ENCODE results near the gene PAQR8.
"Not testable (repeated sequence)": the region's sequence is repeated elsewhere in the genome, so short reads cannot be mapped to it uniquely, and the experiment has no call there.

Gene PAQR8

DNA sequence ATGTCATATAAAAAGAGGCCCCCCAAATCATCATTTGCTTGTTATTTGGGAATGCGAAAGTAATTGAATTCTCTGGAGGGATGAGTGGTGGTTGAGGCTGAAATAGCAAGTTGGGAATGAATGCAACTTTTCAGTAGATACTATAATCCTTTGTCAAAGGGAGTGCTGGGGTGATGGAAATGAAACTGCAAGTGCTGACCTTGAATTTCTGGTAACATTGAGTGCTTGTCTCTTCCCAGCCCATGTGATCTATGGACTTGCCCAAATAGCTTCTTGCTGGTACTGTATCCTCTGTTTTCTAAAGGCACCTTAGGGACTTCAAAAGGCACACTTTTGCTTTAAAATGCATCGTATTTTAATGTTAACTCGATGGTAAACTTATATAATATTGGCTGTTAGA lies 14.8 kb downstream of the PAQR8 start:
- DNase-seq (ENCODE audit: low read depth in 2 of 2), result no peak

GRCh38 chr6:52377538-52378221 lies 15.7 kb downstream of the PAQR8 start:
- DNase-seq (ENCODE audit: low read depth in 2 of 2), result no peak

DNA sequence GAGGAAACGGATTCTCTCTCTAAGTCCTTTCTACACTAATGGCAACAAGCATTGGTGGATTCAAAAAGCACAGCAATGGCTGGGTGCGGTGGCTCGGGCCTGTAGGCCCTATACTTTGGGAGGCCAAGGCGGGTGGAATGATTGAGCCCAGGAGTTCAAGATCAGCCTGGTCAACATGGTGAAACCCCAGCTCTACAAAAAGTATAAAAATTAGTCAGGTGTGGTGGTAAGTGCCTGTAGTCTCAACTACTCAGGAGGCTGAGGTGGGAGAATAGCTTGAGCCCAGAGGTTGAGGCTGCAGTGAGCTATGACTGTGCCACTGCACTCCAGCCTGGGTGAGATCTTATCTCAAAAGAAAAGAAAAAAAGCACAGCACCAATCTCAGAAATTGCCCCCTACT lies 19.3 kb downstream of the PAQR8 start:
- DNase-seq (ENCODE audit: low read depth in 2 of 2), result no peak

DNA sequence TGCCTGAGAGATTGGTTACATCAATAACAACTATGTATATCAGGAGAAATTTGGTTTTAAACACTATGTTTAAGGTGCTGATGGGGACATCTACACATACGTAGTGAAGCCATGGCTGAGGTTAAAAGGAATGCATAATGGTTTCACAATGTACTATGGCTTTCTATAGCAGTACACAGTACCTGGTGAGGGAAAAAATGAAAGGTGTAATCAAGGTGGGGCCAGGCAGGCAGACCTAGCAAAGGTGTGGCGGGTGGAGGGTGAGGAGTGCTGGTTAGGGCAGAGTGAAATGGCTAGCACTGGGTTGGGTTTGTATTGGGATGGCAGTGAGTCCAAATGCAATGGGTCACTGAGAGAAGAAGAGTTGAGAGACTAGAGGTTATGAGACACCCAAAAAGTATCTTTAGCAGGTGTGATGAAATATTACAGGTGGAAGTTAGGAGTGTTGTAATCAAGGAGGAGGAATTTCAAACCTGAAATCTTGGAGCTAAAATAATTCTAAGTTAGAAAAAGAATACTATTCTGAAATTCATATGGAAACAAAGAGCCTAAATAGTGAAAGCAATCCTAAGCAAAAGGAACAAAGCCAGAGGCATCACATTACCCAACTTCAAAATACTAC lies 22.3 kb downstream of the PAQR8 start:
- DNase-seq (ENCODE audit: low read depth in 2 of 2), result no peak

DNA sequence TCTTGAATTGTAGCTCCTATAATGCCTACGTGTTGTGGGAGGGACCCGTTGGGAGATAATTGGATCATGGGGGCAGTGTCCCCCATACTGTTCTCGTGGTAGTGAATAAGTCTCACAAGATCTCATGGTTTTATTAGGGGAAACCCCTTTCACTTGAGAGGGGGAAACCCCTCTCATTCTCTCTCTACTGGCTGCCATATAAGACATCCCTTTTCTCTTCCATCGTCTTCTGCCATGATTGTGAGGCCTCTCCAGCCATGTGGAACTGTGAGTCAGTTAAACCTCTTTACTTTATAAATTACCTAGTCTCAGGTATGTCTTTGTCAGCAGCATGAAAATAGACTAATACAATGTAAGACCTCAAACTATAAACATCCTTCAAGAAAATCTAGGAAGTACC lies 23.1 kb downstream of the PAQR8 start:
- DNase-seq (ENCODE audit: low read depth in 2 of 2), result no peak

GRCh38 chr6:52388119-52388518 lies 26.2 kb downstream of the PAQR8 start:
- DNase-seq (ENCODE audit: low read depth in 2 of 2), result not testable (repeated sequence)

- no peak for DNase-seq (ENCODE audit: low read depth in 2 of 2)
Measured at GRCh38 chr6:52388790-52389189, 26.8 kb downstream of the PAQR8 start.

GRCh38 chr6:52389264-52389625 lies 27.3 kb downstream of the PAQR8 start:
- DNase-seq (ENCODE audit: low read depth in 2 of 2), result no peak

GRCh38 chr6:52389626-52390360 lies 27.8 kb downstream of the PAQR8 start:
- no peak for DNase-seq (ENCODE audit: low read depth in 2 of 2)

- DNase-seq (ENCODE audit: low read depth in 2 of 2), result no peak
Measured at GRCh38 chr6:52390361-52390727, 28.4 kb downstream of the PAQR8 start.

DNA sequence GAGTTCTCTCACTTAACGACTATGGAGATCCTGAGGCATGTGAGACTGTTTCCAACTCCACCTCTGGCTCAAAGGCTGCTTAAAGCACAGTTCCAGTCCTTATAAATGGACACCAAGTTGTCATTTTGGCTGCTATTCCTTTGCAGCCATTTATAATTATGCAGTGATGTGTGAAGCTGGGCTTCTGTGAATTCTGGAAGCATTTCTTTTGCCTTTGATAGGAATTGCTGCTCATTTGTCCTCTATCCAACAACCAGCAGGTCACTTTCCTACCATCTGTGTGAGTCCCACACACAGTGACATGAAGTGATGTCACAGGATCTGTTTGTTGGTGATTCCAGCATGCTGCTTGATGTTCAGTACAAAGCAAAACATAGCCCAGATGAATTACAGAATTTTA lies 29.6 kb downstream of the PAQR8 start:
- DNase-seq (ENCODE audit: low read depth in 2 of 2), result no peak

DNA sequence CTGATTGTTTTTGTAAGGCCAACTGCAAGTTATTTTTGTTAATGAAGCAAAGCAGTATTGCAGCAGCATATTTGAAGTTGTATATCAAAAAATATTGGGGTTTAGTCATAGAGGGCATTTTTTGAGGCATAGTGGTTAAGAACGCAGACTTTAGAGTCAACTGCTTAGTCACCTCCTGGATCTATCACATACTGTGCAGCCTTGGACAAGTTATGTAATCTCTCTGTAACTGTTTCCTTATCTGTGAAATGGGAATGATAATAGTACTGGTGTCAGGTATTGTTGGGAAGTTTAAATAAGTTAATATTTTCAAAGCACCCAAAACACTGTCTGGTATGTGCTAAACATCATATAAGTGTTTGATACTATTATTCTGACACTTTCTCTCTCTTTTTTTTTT lies 31.0 kb downstream of the PAQR8 start:
- no peak for DNase-seq (ENCODE audit: low read depth in 2 of 2)

DNA sequence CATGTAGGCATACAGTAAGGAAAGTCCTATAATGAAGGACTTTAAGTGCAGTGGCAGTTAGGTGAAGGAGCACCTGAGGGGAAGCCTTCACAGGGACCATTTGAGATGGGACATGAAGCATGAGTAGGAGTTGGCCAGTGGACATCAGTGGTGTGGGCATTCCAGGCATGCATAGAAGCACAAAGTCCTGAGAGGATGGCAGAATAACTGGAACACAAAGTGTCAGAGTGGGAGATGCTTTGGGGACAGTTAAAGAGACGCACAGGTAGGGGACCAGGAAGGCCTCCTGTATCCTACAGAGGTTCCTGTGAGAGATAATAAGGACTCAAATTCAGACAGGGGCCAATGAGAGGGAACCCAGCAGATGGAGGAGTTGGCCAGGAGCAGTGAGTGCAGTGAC lies 31.8 kb downstream of the PAQR8 start:
- no peak for DNase-seq (ENCODE audit: low read depth in 2 of 2)

DNA sequence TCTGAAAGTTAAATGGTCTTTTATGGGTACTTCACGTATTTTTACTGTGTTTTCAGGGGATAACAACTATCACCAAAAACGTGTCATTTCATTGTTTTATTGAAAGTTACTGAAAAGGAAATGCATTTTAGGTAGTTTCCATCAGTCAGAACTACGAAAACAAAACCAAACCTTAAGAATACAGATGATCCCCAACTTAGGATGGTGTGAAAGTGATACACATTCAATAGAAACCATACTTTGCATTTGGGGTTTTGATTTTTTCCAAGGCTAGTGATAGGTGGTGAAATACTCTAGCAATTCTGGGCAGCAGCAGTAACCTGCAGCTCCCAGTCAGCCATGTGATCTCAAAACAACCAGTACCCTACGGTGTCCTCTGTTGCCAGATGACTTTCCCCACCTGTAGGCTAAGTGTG lies 32.3 kb downstream of the PAQR8 start:
- DNase-seq (ENCODE audit: low read depth in 2 of 2), result no peak

DNA sequence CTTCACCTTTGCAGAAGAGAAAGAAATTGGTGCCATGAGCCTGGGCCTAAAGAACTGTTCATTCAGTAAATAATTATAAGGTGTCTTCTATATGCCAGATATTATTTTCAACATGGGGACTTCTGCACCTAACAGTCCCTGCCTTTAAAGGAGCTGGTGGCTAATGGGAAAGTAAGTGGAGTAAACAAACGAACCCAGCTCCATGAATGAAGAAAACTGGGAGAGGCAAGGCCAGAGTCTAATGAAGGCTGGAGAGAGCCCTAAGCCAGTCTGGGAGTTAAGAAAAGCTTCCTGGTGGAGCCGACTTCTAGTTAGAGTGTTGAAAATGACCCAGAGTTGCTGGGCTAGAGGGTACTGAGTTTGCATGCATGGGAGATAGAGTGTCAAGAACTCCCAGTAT lies 34.0 kb downstream of the PAQR8 start:
- no peak for DNase-seq (ENCODE audit: low read depth in 2 of 2)

- DNase-seq (ENCODE audit: low read depth in 2 of 2), result no peak
Measured at GRCh38 chr6:52399511-52400312, 37.8 kb downstream of the PAQR8 start.

DNA sequence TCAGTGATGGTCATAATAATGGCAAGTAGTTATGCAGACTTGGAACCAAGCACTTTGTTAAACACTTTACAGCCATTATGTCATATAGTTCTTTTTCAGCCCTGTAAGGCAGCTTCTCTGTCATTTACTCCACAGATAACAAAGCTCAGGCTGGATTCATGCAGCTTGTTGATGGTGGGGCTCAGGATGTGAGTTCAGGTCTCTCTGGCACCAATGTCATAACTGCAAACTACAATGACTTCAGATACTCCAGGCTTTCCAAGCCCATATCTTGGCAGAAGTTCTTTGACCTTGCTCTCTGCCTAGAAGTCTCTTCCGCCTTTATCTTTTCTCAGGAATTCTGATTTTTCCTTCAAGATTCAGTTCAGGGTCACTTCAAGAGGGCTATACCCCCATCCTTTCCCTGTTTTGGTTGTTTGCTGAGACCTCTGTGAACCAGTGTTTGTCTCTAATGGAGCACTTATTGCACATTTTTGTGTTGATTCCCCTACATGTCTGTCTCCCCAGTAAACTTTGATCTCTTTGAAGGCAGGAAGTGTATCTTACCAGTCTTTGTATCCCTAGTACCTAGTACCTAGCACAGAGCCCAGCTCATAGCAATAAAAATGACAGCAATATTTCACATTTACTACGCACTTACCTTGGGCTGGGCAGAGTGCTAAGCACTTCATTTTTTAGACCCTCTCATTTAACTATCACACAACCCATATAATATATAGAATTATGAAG lies 38.5 kb downstream of the PAQR8 start:
- no peak for DNase-seq (ENCODE audit: low read depth in 2 of 2)

DNA sequence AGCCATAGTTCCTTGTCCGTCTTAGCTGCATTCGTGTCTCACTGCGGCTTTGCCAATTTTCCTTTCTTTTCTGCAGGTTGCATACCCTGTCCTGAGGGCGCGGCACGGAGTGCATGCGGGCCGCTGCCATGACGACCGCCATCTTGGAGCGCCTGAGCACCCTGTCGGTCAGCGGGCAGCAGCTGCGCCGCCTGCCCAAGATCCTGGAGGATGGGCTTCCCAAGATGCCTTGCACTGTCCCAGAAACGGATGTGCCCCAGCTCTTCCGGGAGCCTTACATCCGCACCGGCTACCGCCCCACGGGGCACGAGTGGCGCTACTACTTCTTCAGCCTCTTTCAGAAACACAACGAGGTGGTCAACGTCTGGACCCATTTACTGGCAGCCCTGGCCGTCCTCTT lies 41.1 kb downstream of the PAQR8 start:
- DNase-seq (ENCODE audit: low read depth in 2 of 2), result no peak

DNA sequence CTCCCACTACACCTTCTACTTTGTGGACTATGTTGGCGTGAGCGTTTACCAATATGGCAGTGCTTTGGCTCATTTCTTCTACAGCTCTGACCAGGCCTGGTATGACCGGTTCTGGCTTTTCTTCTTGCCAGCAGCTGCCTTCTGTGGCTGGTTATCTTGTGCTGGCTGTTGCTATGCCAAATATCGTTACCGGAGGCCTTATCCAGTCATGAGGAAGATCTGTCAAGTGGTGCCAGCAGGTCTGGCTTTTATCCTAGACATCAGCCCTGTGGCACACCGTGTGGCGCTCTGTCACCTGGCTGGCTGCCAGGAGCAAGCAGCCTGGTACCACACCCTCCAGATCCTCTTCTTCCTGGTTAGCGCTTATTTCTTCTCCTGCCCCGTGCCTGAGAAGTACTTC lies 41.7 kb downstream of the PAQR8 start:
- DNase-seq (ENCODE audit: low read depth in 2 of 2), result no peak

DNA sequence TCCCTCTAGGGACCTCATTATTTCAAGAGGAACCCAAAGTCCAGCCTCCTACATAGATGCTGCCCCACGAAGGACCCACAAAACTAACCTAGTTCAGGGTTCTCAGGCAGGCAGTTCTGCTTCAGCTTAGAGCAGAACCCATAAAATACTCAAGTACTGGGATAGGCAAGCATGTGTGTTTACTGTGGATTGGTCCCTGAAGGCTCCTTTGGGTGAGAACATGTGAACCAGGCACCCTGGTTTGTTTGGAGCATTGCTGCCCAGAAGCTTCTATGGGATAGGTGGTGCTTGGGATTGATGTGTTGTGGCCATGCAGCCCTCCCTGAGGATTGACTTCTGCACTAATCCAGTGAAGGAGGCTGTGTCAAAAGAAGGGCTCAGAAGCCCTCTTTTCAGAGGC lies 43.3 kb downstream of the PAQR8 start:
- DNase-seq (ENCODE audit: low read depth in 2 of 2), result no peak

GRCh38 chr6:52407467-52407866 lies 45.5 kb downstream of the PAQR8 start:
- DNase-seq (ENCODE audit: low read depth in 2 of 2), result no peak

DNA sequence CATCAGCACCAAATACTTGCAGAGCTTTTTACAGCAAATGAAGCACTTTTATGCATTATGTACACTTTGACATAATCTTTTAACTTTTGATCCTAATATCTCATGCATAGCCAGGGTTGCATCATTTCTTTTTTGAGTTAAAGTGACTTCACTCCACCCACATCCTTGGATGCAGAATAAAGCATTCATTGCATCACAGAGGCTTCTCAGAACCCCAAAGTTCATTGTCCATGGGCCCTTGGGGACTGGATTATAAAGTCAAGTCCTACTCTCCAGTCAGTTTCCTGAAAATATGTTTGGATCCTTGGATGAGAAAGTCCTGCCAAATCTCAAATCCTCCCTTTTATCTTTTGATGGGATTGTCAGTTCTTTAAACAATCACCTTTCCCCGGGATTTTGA lies 47.5 kb downstream of the PAQR8 start:
- DNase-seq (ENCODE audit: low read depth in 2 of 2), result no peak

Data from fibroblast of skin of left biceps (primary cell).